Kidney capillary endothelial cell (primary cell): Measurements from ENCODE around the gene LINGO3.
"Not testable (repeated sequence)": the region's sequence is repeated elsewhere in the genome, so short reads cannot be mapped to it uniquely, and the experiment has no call there.

ENCODE experiments used
- DNase-seq: peaks from one replicate; pipeline ENCODE4 v3.0.0-alpha.2; 2018; ENCODE audit warnings: low spot score

Gene LINGO3

GRCh38 chr19:2308114-2308556, at the start of gene LINGO3:
LINGO3 (minus strand) TSS chr19:2308154; CDS start chr19:2291776, 16,378 bp downstream.
- DNase-seq = no peak

GRCh38 chr19:2356036-2356646, 48.2 kb upstream of the LINGO3 start:
- no peak for DNase-seq

- no peak for DNase-seq
Observed at GRCh38 chr19:2355168-2356035, 47.4 kb upstream of the LINGO3 start.

GRCh38 chr19:2354670-2355069, 46.7 kb upstream of the LINGO3 start:
- no peak for DNase-seq

GRCh38 chr19:2353887-2354592, 46.1 kb upstream of the LINGO3 start:
- no peak for DNase-seq

- DNase-seq = no peak
Observed at GRCh38 chr19:2353159-2353886, 45.4 kb upstream of the LINGO3 start.

GRCh38 chr19:2352121-2352520, 44.2 kb upstream of the LINGO3 start:
- DNase-seq = no peak

GRCh38 chr19:2351591-2351990, 43.6 kb upstream of the LINGO3 start:
- DNase-seq = no peak

- no peak for DNase-seq
Observed at GRCh38 chr19:2350656-2351055, 42.7 kb upstream of the LINGO3 start.

GRCh38 chr19:2349818-2350217, 41.9 kb upstream of the LINGO3 start:
- not testable (repeated sequence) for DNase-seq

- DNase-seq = no peak
Observed at GRCh38 chr19:2345794-2346663, 38.1 kb upstream of the LINGO3 start.

GRCh38 chr19:2345076-2345475, 37.1 kb upstream of the LINGO3 start:
- no peak for DNase-seq

GRCh38 chr19:2344381-2344870, 36.5 kb upstream of the LINGO3 start:
- DNase-seq = no peak

GRCh38 chr19:2343289-2343982, 35.5 kb upstream of the LINGO3 start:
- no peak for DNase-seq

- DNase-seq = no peak
Observed at GRCh38 chr19:2342656-2343288, 34.8 kb upstream of the LINGO3 start.

- no peak for DNase-seq
Observed at GRCh38 chr19:2341982-2342381, 34.0 kb upstream of the LINGO3 start.

- no peak for DNase-seq
Observed at GRCh38 chr19:2341244-2341751, 33.3 kb upstream of the LINGO3 start.

- no peak for DNase-seq
Observed at GRCh38 chr19:2340496-2341243, 32.7 kb upstream of the LINGO3 start.
